WERI-Rb-1 (cell line): ENCODE results near the gene RBM43.

ENCODE experiments used
- DNase-seq: peaks from one replicate; pipeline ENCODE4 v3.0.0-alpha.2; 2020
- H3K27ac ChIP-seq: fragments of 250-450 bp; sonication (Bioruptor Pico); 2 replicates; pipeline ENCODE4 v1.5.1; 2020; ENCODE audit warnings: mild to moderate bottlenecking, moderate library complexity
- H3K27me3 ChIP-seq: fragments of 250-450 bp; sonication (Bioruptor Pico); 2 replicates; pipeline ENCODE4 v1.5.1; 2021; ENCODE audit warnings: mild to moderate bottlenecking, low read depth, moderate library complexity; ENCODE audit not compliant: insufficient read depth, severe bottlenecking
- H3K36me3 ChIP-seq: fragments of 250-450 bp; sonication (Bioruptor Pico); 2 replicates; pipeline ENCODE4 v1.5.1; 2020; ENCODE audit warnings: mild to moderate bottlenecking, moderate library complexity
- H3K4me3 ChIP-seq: 2 replicates; pipeline ENCODE4 v1.5.1; 2011; ENCODE audit warnings: low read depth, mild to moderate bottlenecking, control low read depth, low read length
- H3K9me3 ChIP-seq: fragments of 250-450 bp; sonication (Bioruptor Pico); 2 replicates; pipeline ENCODE4 v1.5.1; 2021; ENCODE audit warnings: mild to moderate bottlenecking, moderate library complexity; ENCODE audit not compliant: severe bottlenecking
- TF ChIP-seq, protein P1 (sequence below): IDR thresholded peaks from 2 replicates; pipeline ENCODE4 v1.5.1; 2011; ENCODE audit warnings: low read depth, mild to moderate bottlenecking, control low read depth, inconsistent platforms, low read length

The RBM43 gene

GRCh38 chr2:151204756-151205155 lies 56.9 kb downstream of the RBM43 start:
- Histone ChIP-seq H3K4me3 (no peak overlapping the region), H3K9me3 (no peaks in the 10 kb centered on the region), H3K36me3 (no peaks in the 10 kb centered on the region), H3K27ac (no peak overlapping the region), H3K27me3 (no peaks in the 10 kb centered on the region)
- TF ChIP-seq, protein P1, sequence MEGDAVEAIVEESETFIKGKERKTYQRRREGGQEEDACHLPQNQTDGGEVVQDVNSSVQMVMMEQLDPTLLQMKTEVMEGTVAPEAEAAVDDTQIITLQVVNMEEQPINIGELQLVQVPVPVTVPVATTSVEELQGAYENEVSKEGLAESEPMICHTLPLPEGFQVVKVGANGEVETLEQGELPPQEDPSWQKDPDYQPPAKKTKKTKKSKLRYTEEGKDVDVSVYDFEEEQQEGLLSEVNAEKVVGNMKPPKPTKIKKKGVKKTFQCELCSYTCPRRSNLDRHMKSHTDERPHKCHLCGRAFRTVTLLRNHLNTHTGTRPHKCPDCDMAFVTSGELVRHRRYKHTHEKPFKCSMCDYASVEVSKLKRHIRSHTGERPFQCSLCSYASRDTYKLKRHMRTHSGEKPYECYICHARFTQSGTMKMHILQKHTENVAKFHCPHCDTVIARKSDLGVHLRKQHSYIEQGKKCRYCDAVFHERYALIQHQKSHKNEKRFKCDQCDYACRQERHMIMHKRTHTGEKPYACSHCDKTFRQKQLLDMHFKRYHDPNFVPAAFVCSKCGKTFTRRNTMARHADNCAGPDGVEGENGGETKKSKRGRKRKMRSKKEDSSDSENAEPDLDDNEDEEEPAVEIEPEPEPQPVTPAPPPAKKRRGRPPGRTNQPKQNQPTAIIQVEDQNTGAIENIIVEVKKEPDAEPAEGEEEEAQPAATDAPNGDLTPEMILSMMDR: no peak
- DNase-seq: no peak

DNA sequence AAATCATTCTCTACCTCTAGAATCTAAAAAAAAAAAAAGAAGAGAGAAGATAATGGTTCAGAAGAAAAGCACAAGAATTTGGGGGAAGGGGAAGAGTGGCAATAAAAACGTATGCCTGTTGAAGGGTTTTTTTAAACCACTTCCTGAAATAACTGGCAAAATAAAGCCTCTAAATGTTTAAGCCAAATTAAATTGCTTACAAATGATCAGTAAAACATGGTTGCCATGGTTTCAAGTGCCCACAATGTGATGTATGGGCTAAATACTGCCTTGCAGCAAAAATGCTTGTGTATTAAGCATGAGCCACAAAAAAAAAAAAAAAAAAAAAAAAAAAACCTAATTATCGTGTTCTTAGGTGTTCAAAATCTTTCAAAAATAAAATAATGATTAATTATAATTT lies 60.8 kb downstream of the RBM43 start:
- Histone ChIP-seq H3K36me3 (no peaks in the 10 kb centered on the region), H3K27ac (no peak overlapping the region)
- TF ChIP-seq, protein P1: no peak

DNA sequence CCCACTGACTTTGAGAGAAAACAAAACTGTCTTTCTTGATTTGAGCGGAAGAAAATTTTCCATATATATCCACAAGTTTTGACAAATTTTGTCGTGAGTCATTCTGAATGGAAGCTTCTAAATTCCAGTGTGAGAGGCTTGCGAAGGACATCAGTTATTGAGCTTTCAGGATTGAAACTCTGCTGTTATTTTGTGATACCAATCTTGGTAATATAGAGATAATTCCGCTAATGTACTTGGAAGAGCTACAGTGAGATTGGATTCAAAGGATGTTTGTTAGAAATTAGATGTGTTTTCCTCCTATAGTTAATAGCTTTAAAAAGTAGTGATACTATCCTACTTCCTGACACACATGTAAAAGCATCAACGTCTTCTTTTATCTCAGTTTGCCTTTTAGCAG lies 61.4 kb downstream of the RBM43 start:
- no peaks in the 10 kb centered on the region for H3K36me3 ChIP-seq
- H3K4me3 ChIP-seq: no peak overlapping the region
- no peak overlapping the region for H3K27ac ChIP-seq
- no peak for DNase-seq
- no peaks in the 10 kb centered on the region for H3K27me3 ChIP-seq
- TF ChIP-seq, protein P1: no peak
- no peaks in the 10 kb centered on the region for H3K9me3 ChIP-seq

More for the DNA sequence above, 60.8 kb downstream of the RBM43 start:
- Histone ChIP-seq H3K27me3 (no peaks in the 10 kb centered on the region), H3K9me3 (no peaks in the 10 kb centered on the region), H3K4me3 (no peak overlapping the region)
- DNase-seq: no peak

GRCh38 chr2:151198645-151199044 lies 63.0 kb downstream of the RBM43 start:
- no peaks in the 10 kb centered on the region for H3K9me3 ChIP-seq
- DNase-seq: no peak
- no peaks in the 10 kb centered on the region for H3K27me3 ChIP-seq
- H3K27ac ChIP-seq: no peak overlapping the region
- no peak overlapping the region for H3K4me3 ChIP-seq
- no peaks in the 10 kb centered on the region for H3K36me3 ChIP-seq
- TF ChIP-seq, protein P1: no peak
